Raji (cell line): ENCODE results near the gene BSPH1.

Source experiments
- POLR2A ChIP-seq: IDR thresholded peaks from 2 replicates; pipeline ENCODE4 v1.6.1; 2011; ENCODE audit warnings: low read depth, low read length, control low read depth; ENCODE audit not compliant: insufficient read depth

Gene BSPH1

GRCh38 chr19:47992070-47992469, at the start of gene BSPH1:
TSS of gene BSPH1 (minus strand) at chr19:47992170. CDS start at chr19:47992081, 89 bp downstream.
- no peak for TF ChIP-seq POLR2A

GRCh38 chr19:48036765-48037164, 44.8 kb upstream of the BSPH1 start:
- no peak for TF ChIP-seq POLR2A

GRCh38 chr19:48033604-48034003, 41.6 kb upstream of the BSPH1 start:
- TF ChIP-seq POLR2A = no peak

GRCh38 chr19:48030073-48030472, 38.1 kb upstream of the BSPH1 start:
- TF ChIP-seq POLR2A = no peak

DNA sequence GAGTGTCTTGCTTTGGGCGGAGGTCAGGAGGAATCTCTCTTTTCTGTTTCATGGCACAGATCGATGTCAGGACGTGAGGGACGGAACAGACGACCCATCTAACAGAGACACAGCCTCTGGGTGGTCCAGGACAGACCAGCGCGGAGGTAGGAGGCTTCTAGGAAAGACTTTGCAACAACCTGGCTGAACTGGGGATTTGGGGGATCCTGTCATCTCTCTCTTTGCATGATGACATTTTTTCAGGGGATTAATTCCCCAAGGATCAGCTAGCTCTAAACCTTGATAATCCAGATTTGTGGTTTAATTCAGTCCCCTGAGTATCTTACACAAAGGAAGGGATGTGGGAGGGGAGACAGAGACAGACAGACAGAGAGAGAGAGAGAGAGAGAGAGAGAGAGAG, 37.5 kb upstream of the BSPH1 start:
- TF ChIP-seq POLR2A = no peak

DNA sequence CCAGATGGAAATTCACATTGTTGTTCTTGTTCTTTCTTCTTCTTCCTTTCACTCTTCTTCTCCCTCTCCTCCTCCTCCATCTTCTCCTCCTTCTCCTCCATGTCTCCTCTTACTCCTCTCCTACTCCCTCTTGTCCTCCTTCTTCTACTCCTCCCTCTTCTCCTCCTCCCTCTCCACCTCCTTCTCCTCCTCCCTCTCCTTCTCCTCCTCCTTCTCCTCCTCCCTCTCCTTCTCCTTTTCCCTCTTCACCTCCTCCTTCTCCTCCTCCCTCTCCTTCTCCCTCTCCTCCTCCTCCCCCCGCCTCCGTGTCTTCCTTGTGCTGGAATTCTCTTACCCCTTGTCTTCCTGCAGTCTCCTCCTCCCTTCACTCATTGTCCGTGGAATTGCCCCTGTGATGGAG, 33.5 kb upstream of the BSPH1 start:
- no peak for TF ChIP-seq POLR2A

GRCh38 chr19:48023518-48023917, 31.5 kb upstream of the BSPH1 start:
- TF ChIP-seq POLR2A = no peak

DNA sequence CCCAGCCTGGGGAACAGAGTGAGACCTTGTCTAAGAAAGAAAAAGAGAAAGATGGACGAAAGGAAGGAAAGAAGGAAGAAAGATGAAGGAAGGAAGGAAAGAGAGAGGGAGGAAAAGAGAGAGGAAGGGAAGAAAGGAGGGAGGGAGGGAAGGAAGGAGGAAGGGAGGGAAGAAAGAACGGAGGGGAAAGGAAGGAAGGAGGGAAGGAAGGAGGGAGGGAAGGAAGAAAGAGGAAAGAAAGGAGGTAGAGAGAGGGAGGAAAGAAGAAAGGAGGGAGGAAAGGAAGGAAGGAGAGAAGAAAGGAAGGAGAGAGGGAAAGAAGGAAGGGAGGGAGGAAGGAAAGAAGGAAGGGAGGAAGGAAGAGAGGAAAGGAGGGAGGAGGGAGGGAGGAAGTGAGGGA, 31.0 kb upstream of the BSPH1 start:
- TF ChIP-seq POLR2A = no peak

- TF ChIP-seq POLR2A = no peak
Observed at GRCh38 chr19:48020686-48021085, 28.7 kb upstream of the BSPH1 start.

GRCh38 chr19:48010932-48011758, 19.2 kb upstream of the BSPH1 start:
- no peak for TF ChIP-seq POLR2A

- no peak for TF ChIP-seq POLR2A
Observed at GRCh38 chr19:48006762-48007161, 14.8 kb upstream of the BSPH1 start.

- no peak for TF ChIP-seq POLR2A
Observed at GRCh38 chr19:48004236-48004635, 12.3 kb upstream of the BSPH1 start.

DNA sequence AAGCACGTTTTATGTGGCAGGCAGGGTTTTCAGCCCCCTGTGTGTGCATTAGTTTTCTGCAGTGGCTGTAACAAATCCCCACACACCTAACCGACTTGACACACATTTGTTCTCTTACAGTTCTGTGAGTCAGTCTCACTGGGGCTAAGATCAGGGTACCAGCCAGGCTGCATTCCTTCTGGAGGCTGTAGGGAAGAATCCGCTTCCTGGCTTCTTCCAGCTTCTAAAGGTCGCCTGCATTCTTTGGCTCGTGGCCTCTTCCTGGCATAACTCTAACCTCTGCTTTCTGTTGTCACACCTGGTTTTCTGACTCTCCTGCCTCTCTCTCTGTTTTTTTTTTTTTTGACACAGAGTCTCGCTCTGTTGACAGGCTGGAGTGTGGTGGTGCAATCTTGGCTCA, 8.9 kb upstream of the BSPH1 start:
- no peak for TF ChIP-seq POLR2A

DNA sequence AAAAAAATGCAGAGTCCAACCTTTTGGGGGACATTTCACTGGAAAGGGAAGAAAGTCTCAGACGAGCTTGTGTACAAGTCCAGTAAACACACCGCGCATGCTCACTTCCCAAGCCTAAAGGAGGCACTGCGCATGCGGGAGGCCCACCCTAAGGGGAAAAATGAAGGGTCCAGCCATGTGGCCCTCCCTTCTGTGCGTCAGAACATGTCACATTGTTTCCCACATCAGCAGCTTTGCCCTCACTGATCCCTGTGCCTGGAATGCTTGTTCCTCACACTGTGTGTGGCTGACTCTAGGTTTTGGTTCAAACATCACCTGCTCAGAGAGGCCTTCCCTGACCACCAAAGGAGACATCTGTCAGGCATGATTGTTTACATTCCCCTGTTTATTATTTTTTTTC, 6.8 kb upstream of the BSPH1 start:
- no peak for TF ChIP-seq POLR2A

DNA sequence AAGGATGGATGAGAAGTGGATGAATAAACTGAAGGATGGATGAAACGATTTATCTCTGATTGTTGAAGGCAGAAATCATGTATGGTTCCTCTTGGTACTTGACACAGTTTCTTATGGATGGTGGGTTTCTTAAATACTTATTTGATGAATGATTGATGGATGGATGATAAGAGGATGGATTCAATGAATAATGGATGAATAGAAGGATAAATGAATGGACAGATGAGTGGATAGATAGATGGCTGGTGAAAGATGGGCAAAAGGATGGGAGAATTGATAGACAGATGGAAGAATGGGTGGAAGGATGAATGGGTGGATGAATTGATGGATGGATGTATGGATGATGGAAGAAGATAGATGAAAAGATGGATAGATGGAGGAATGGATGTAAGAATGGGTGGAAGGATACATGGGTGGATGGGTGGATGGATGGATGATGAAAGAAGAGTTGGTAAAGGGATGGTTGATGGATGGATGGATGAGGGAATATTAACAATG, 4.3 kb upstream of the BSPH1 start:
- no peak for TF ChIP-seq POLR2A

- TF ChIP-seq POLR2A = no peak
Observed at GRCh38 chr19:47994209-47994802, 2.3 kb upstream of the BSPH1 start, which contains the start of gene ELSPBP1. TSS of gene ELSPBP1 (plus strand) at chr19:47994632. CDS start at chr19:48008668, 14,036 bp downstream.
